GOT3 (cell line): Measurements from ENCODE around the gene GREB1L.
"Not testable (repeated sequence)": the region's sequence is repeated elsewhere in the genome, so short reads cannot be mapped to it uniquely, and the experiment has no call there.

Source experiments
- DNase-seq: peaks from one replicate; lab custom pipeline; 2025; ENCODE audit warnings: mixed read lengths; lab: John Stamatoyannopoulos, UW

Gene GREB1L

DNA sequence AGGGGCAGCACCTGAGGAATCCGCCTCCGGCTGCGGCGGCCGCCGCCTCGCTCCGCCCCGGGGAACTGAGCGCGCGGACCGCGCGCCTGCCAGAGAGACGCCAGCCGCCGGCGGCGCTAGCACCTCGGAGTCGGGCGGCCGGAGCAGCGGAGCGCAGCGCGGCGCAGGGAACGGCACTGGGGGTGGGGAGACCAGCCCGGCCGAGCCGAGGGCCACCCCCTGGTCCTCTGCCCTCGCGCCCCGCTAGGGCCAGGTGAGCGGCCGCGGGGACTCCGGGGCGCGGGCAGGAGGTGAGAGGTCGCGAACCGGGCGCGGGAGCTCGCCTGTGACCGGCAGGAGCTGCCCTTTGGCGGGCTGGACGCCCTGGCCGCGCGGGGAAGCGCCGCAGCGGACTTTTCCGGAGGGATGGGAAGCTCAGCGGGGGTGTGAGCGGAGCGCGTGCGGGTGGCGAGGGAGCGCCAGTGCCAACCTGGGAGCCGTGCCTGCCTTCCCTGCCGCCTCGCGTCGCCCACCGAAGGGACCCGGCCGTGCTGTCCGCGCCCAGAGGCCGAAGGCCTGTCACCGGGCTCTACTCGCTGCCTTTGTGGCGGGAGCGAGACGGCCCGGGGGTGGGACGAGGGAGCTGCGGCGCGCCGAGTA lies at the start of gene GREB1L:
Gene GREB1L (plus strand): TSS at position 92 of the 639 bp plus-strand sequence. CDS start 141,287 bp downstream, outside the sequence.
- no peak for DNase-seq

DNA sequence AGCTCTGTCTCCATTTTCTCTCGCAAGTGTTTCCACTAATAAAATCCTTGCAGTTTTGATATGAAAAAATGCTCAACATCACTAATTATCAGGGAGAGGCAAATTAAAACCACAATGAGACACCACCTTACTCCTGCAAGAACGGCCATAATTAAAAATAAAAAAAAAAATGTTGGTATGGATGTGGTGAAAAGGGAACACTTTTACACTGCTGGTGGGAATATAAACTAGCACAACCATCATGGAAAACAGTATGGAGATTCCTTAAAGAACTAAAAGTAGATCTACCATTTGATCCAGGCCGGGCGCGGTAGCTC lies 49.8 kb upstream of the GREB1L start:
- DNase-seq, result no peak

DNA sequence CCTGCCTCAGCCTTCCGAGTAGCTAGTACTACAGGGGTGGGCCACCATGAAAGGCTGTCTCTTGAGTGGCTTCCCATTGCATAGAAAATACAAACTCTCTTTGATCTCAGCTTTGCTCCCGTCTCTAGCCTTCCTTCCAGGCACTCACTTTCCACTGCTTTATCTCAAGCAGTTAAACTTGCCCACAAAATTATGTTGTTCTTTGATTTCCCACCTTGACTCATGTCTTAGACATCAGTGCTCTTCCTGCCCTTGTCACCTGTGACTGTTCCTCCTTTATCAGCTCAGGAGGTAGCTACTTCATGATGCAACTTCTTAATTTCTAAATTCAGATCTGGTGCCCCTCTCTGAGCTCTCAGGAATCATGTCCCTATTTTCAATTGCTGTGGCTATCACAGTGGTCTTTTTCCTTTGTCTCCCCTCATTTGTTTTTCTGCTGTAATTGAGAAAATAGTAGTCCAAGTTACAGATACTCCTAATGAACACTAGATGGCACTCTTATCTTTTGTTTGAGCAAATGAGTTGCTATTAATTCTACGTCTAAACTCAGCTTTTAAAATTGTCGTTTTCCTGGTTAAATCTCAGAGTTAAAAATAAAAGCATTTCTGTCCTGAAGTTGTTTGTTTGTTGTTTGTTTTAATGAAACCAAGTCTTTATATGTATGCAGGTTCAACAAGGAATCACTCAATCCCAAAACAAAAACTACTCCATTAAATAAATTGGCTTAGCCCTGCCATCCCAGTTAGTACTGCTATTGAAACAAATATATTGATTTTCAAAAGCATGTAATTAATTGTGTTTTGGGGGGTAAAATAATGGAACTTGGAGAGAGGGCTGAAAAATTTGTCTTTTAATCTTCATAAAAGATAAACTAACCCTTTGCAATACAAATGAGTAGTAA lies 46.9 kb upstream of the GREB1L start:
- DNase-seq, result no peak

DNA sequence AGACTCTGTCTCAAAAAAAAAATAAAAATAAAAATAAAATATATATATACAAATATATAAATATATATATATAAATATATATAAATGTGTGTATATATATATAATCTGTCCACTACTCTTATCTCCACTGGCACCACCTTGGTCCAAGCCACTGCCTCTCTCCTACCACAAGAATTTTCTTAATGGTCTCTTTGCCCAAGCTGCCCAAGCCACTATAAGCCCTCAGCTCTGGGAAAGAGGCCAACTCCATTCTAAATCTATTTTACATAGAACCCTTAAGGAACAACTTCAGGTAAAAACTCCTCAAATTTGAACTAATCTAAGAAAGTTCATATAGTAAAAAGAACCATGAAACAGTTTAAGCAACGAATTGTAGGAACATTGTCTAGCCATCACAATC lies 45.6 kb upstream of the GREB1L start:
- DNase-seq, result no peak

DNA sequence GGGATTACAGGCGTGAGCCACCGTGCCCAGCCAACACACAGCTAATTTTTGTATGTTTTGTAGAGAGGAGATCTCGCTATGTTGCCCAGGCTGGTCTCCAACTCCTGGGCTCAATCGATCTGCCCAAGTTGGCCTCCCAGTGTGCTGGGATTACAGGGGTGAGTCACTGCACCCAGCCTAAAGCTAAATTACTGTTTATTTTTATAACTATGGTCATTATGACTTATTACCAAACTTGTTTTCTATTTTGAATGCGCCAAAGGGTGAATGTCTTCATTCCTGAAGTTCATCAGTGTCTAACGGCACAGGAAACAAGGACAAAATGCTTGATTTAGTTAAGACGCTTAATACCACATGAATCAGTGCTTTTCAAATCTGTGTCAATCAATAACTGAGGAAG lies 38.9 kb upstream of the GREB1L start:
- no peak for DNase-seq

DNA sequence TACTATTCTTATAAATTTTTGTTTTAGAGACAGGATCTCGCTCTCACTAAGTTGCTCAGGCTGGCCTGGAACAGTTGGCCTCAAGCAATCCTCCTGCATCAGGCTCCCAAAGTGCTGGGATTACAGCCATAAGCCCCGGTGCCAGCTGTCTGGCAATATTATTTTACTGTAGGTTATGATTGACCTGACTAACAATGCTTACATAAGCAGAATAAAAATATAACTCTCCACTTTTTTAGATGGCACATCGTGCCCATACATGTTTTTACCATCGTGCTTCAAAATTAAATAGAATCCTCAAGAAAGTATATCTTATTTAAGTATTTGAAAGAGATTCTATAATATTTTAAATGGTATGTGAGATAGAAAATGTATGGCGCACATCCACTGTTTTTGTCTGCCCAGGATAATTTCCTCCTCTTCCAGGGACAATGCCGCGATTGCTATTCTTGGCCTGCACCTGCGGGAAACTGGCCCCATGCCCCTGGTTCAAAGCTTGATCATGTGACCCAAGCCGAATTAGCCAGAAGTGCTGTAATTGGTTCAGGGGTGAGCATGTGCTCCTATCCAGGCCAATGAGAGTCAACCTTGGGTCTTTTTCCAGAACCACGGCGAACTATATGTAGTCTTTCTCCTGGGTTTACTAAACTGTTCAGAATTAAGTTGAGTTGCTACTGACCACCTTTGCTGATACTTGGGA lies 38.3 kb upstream of the GREB1L start:
- DNase-seq, result no peak

DNA sequence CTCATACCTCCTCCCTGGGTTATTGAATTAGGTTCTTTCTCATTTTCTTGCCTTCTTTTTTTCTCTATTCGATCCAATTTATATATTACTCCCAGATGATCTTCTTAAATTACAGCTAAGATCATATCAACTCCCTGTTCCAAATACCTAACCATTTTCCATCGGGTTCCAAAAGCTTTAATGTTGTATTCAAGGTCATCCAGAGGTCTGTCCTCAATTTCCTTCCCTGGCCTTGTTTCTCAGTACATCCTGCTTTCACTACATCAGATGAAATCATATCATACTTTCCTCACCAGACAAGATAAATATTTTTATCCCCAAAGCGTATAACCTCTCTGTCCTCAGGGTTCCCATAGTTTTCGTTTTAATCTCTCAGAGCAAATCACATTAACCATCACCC lies 36.3 kb upstream of the GREB1L start:
- DNase-seq, result no peak

DNA sequence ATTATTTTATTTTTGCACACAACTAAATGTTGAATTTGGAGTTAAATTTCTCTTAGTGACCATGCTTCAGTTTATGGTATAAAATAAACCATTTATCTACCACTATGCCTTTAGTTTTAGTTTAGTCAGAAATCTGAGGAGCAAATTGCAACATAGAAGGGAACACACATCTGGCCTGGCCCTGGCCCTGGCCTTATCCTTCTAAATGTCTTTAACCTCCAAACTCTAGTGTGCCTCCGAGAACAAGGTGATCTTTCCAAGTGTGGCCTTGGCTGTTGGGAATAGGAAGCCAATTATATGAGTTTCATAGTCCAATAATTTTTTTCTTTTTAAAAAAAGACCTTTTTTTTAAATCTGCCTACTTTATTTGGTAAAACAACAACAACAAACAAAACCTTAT lies 31.8 kb upstream of the GREB1L start:
- DNase-seq, result no peak

DNA sequence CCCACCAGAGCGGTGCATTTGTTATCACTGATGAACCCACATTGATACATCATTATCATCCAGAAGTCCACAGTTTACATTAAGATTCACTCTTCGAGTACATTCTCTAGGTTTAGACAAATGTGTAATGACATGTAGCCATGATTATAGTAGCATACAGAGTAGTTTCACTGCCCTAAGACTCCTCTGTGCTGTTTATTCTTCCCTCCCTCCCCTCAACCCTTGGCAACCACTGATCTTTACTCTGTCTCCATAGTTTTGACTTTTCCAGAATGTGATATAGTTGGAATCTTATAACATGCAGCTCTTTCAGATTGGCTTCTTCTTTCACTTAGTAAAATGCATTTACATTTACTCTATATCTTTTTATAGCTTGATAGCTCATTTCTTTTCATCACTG lies 31.2 kb upstream of the GREB1L start:
- DNase-seq, result no peak

DNA sequence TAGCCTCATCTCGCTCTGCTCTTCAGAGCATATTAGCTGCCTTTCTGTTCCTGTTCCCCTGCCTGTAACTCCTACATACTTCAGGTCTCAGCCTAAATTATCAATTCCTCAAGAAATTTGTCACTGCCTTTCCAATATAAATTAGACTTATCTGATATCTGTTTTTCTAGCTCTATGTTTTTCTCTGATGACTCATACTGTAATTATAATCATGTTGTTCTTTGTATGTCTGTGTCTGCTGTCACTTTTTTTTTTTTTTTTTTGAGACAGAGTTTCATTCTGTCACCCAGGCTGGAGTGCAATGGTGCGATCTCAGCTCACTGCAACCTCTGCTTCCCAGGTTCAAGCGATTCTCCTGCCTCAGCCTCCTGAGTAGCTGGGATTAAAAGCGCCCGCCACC lies 27.6 kb upstream of the GREB1L start:
- DNase-seq, result not testable (repeated sequence)

DNA sequence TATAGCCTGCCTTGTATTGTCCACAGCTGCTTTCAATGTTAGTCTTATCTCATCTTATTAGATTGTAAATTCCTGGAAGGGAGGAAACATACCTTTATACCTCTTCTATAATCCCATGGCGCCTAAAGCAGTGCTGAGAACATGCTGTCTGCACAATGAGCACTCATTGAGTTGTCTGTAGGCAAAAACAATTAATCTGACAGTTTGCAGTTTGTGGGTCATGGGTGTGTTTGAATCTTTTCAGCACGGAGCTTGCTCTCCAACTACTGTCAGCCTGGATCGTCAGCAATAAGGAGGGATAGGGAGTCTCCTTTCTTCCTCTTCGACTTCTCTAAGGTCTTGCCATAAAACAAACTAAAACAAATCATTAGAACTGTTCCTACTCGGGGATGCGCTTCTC lies 26.5 kb upstream of the GREB1L start:
- DNase-seq, result no peak

DNA sequence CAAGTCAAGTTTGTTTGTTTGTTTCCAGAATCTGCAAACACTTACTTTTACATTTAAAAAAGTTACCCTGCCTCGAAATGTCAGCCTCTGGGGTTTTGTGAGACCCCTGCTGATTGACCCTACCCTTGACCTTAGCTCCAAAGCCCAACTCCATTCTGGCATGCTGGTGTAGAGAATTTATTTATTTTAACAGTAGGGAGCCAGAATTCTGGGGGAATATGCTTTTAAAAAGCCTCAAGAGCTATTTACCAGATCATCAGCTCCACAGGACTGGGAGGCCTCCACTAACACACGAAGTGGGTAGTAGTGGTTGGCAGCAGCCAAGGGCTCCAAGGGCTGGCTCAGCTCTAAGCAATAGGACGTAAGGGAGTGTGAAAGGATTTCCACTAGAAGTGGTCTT lies 23.2 kb upstream of the GREB1L start:
- no peak for DNase-seq

DNA sequence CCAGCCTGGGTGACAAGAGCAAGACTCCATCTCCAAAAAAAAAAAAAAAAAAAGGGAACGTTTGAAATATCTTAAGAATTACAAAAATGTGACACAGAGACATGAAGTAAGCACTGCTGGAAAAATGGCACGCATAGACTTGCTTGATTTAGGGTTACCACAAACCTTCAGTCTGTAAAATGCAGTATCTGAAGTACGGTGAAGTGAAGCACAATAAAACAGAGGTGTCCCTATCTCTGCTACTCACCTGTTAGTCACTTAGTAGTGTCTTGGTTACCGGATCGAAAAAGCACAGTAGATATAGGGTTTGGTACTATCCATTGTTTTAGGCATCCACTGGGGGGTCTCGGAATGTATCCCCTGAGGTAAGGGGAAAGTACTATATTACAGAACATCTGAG lies 11.6 kb upstream of the GREB1L start:
- DNase-seq, result no peak

DNA sequence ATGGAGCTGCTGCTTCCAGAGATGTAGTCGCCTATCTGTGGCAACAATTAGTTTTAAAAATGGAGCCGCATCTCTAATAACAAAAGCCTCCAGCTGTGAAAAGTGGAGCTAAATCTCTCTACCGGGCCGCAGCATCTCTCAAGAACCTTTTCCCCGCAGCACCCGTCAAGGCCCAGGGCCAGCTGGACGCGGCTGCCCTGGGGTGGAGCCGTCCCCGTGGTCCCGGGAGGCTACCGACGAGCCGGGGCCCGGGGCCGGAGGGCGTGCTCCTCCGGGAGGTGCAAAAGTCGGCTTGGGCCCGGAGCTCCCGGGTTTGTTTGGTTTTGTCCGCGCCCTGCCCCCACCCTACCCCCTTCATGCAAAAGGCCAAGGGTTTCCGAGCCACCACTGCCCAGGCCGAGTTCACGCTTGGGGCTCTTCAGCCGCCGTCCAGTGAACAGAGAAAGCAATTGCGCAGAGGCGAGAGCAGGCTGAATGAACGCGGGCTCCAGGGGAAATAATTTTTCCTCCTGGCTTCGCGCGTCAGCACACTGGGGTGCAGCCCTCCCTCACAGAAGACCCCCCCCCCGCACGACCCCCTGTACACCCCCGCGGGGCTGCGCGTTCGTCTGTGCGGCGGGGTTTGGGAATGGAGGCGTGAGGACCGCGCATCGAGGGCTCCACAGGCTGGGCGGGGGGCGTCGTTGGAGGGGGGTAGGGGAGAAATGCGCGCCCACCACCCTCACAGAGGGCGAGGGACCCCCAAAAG lies 557 bp upstream of the GREB1L start:
- no peak for DNase-seq

DNA sequence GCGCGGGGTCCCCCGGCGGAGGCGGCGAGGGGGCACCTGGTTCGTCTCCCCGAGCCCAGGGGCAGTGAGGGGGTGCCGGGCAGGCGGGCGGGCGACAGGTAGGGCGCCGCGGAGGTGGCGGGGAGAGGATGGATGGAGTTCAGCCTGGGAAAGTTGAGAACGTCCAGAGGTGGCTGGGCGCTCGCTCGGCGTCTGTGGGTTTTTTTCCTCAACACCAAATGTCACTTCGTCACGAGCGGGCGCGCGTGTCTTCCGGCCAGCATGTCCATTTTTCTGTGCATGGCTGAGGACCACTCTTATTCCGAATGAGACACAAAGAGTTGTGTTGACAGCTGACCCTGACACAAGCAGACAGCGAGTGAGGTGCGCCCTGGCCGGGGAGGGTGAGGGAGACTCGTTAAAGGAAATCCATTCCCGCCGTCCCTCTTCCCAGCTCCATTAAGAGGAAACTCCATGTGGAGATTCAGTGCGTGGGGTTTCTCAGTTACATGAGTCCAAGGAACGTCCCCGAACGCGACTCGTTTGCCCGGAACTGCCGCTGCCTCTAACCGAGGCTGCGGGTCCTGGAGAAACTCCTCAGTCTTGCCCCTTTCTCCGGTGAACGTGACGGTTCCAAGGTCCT lies 859 bp downstream of the GREB1L start:
- DNase-seq, result no peak

DNA sequence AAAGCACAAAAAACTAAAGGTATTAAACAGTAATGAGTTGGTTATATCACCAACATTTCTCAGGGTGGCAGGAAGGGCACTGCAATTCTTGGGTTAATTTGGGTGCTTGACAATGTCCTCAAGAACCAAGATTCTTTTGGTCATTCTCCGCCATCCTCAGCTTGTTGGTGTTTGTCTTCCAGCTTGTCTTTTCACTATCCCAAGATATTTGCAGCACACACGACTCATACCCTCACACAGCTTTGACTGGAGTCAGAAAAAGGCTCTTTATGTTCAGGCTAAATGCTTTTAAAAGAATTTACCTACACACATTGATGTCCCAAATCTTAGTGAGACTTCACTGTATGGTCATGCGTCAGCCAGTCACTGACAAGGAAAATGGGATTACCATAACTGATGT lies 12.5 kb downstream of the GREB1L start:
- DNase-seq, result no peak

DNA sequence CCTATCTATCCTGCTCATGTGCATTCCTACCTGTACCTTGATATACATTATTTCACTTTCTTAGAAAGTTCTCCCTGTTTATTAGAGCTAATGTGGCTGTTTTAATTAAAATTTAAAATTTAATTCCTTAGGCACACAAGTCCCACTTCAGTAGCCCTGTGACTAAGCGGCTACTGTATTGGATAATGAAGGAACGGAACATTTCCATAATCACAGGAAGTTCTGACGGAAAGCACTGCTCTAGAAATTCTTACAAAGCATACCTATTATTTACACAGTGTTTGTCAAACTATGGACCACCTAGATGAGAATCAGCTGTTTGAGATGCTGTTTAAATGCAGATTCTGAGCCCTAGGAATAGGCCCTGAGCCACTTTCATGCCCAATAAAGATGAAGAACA lies 13.2 kb downstream of the GREB1L start:
- DNase-seq, result no peak

DNA sequence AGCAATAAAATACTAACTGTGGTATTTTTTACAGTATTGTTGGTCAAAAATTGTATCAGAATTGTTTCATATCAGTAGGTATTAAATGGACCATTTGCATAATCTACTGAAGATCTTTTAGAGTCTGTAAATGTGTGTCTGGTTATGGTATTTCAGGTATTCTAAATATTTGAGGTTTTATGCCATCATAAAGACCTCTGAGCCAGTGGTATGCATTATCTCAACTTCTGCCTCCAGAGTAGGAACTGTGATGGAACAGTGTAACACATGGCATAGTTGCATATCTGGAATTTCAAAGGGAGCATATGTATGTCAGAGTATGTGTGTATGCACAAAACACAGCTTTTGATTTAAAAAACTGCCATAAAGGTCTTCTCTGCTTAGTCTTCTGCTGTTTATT lies 15.4 kb downstream of the GREB1L start:
- no peak for DNase-seq

DNA sequence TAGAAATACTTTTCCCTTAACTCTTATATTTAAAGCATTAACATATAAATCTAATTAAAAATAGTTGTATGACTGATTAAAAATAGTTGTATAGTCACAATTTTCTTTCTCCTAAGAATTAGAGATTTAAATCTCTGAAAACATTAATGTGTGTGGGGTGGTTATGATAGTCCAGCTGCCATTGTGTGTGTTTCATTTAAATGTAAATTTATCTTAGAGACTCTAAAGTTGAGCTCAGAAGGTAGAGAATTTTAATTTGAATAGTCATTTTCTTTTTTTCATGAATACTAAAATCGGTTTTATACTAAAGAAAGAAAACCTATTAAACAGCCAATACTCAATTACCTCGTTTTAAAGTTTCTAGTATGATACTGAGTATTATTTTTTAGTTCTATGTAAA lies 18.6 kb downstream of the GREB1L start:
- no peak for DNase-seq

DNA sequence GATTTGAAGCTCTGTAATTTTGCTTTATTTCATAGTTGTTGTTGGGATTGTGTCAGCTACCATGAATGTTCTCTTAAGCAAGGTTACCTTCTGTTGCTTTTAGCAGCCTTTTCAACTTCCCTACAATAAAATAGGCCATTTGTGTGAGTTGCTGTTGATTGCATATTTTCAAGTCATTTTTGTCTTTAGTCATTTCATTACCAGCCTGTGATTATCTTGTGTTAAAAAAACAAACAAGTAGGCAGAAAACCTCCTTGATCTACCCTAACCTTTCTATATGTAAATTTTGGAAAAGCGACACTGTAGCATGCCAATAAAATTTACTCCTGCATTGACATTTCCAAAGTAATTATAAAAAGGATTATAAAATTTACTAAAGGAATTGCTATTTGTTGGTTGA lies 19.3 kb downstream of the GREB1L start:
- DNase-seq, result no peak

DNA sequence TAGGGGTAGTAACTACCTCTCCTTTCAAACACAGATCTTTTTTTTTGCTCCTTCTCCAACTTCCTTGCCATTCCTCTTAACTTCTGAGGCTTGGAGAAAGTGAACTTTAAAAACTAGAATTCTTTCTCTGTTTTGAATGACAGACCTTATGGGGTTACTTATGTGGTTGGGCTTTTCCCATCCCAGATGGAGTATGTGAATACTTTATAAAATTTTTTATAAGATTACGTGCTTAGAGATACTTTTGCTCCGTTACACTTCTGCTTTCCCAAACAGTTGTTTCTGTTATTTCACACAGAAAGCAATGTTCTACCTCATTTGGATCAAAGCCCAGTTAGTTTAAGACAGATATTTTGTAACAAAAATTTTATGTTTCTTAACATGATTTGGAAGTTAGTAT lies 20.2 kb downstream of the GREB1L start:
- no peak for DNase-seq

DNA sequence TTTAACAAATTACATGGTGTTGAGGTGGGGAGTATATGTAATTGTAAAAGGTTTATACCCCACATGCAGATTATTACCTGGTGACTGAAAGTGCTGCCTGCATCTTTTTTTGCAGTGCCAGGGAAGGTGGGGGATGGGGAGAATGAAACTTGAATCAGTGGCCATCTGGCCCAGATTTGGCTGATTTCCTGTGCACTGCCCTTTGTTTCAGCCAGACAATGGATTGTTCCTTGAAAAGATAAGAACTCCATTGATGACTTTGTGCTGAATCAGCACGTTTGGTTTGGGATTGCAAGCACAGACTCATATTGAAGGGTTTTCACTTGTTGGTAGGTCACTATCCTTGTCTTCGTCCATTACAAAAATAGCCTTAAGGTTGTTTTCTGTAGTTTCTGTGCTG lies 20.9 kb downstream of the GREB1L start:
- no peak for DNase-seq
